T-helper 17 cell (primary cell): ENCODE data around the gene STRN3. TPM values are rescaled to one million over a fixed set of nuclear protein-coding genes. Genes with fewer than 3 reads are reported as not detected.
A peak's percentile ranks its signal among the peaks of the same experiment; 100 is the strongest.
"Not testable (repeated sequence)": the region's sequence is repeated elsewhere in the genome, so short reads cannot be mapped to it uniquely, and the experiment has no call there.

Experiments
- ATAC-seq: fragments of 150-1000 bp; cut with Tn5 transposase; 2 replicates; pipeline ENCODE4 v1.10.0; 2021; ENCODE audit warnings: mild to moderate bottlenecking, moderate library complexity
- DNase-seq, 3 donors: peaks; one replicate each; pipeline versions ENCODE4 v3.0.0 to v3.0.0-alpha.2; 2020 to 2021
- H3K9me3 ChIP-seq: one replicate; pipeline ENCODE4 v1.7.0; 2013; ENCODE audit warnings: low read length, mild to moderate bottlenecking; ENCODE audit not compliant: control insufficient read depth, poor library complexity, severe bottlenecking
- H3K27ac Mint-ChIP-seq: one replicate; pipeline ENCODE4 v1.8.0; 2022; ENCODE audit warnings: mild to moderate bottlenecking, moderate library complexity, mixed read lengths
- H3K27me3 Mint-ChIP-seq: one replicate; pipeline ENCODE4 v1.8.0; 2022; ENCODE audit warnings: mixed read lengths
- H3K36me3 Mint-ChIP-seq: one replicate; pipeline ENCODE4 v1.8.0; 2022; ENCODE audit warnings: low read depth, mixed read lengths
- H3K4me1 Mint-ChIP-seq: one replicate; pipeline ENCODE4 v1.8.0; 2022; ENCODE audit warnings: mild to moderate bottlenecking, mixed read lengths
- H3K4me3 Mint-ChIP-seq: one replicate; pipeline ENCODE4 v1.8.0; 2022; ENCODE audit warnings: mild to moderate bottlenecking, moderate library complexity, mixed read lengths
- total RNA-seq, 4 donors: library from RNA in 2 of 4; stranded (reverse) in 2 of 4; gene quantifications; one replicate each; pipeline ENCODE4 v1.2.3 and lab custom pipeline; 2022 to 2026

The STRN3 gene, protein sequence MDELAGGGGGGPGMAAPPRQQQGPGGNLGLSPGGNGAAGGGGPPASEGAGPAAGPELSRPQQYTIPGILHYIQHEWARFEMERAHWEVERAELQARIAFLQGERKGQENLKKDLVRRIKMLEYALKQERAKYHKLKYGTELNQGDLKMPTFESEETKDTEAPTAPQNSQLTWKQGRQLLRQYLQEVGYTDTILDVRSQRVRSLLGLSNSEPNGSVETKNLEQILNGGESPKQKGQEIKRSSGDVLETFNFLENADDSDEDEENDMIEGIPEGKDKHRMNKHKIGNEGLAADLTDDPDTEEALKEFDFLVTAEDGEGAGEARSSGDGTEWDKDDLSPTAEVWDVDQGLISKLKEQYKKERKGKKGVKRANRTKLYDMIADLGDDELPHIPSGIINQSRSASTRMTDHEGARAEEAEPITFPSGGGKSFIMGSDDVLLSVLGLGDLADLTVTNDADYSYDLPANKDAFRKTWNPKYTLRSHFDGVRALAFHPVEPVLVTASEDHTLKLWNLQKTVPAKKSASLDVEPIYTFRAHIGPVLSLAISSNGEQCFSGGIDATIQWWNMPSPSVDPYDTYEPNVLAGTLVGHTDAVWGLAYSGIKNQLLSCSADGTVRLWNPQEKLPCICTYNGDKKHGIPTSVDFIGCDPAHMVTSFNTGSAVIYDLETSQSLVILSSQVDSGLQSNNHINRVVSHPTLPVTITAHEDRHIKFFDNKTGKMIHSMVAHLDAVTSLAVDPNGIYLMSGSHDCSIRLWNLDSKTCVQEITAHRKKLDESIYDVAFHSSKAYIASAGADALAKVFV
- total RNA-seq = 10 to 100 TPM; 23.1 to 25.1 TPM
- total RNA-seq (lab: John Stamatoyannopoulos, UW) = 44.8 to 76.9 reads per million in 2 donors

DNA sequence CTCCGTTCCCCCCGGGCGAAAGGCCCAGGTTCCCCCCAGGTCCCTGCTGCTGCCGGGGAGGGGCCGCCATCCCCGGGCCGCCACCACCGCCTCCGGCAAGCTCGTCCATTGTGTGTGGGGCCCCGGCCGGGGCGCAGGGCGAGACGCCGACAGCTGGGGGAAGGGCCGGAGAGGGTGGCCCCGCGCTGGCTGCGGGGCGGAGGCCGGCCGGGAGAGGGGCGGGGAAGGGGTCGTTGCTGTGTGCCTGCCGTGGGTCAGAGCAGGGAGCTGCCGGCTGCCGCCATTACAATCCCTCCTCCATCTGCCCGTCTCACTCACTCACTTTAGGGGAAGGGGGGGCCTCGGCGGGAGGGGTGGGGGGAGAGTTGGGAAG lies at the start of gene STRN3:
STRN3 (minus strand) TSS at position 303 of the 373 bp plus-strand sequence; CDS start at position 109, 194 bp downstream.
- Mint-ChIP-seq H3K4me1 (peaks cover 41% of the 10 kb centered on the region), H3K27ac (peak within 1 kb of the TSS; percentile 98), H3K27me3 (no peaks in the 10 kb centered on the region), H3K36me3 (peaks cover 6% of the 10 kb centered on the region), H3K4me3 (peak within 1 kb of the TSS; percentile 99)
- ATAC-seq = no peak
- no peak for DNase-seq
- H3K9me3 ChIP-seq = no peaks in the 10 kb centered on the region

DNA sequence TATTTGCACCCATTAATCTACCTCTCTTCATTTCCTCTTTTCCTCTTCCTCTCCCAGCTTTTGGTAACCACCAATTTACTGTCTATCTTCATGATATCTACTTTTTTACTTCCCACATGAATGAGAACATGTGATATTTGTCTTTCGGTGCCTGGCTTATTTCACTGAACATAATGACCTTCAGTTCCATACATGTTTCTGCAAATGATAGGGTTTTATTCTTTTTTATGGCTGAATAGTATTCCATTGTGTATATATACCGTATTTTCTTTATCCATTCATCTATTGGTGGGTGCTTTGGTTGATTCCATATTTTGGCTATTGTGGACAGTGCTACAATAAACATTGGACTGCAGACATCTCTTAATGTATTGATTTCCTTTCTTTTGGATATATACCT lies 49.0 kb upstream of the STRN3 start:
- Mint-ChIP-seq H3K4me3 (no peak overlapping the region), H3K27me3 (no peaks in the 10 kb centered on the region), H3K27ac (no peak overlapping the region), H3K4me1 (no peaks in the 10 kb centered on the region), H3K36me3 (peaks cover 2% of the 10 kb centered on the region)
- DNase-seq = no peak
- ATAC-seq = no peak
- H3K9me3 ChIP-seq = no peaks in the 10 kb centered on the region

DNA sequence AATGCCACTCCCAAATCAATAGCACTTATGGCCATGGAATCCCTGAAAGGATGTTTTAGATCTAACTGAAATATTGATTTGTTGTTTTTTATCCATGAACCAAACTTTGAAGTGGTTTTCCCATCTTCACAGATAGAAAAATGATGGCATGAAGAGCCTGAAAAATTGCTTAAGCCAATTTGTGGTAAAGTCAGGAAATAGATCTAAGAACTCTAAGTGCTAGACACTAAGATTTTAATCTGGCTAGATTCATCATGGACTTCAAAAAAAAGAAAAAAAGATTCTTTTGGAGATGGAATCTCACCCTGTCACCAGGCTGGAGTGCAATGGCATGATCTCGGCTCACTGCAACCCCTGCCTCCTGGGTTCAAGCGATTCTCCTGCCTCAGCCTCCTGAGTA lies 45.0 kb upstream of the STRN3 start:
- no peak for DNase-seq
- Mint-ChIP-seq H3K27ac (no peak overlapping the region), H3K4me3 (no peak overlapping the region), H3K27me3 (no peaks in the 10 kb centered on the region), H3K36me3 (peaks cover 2% of the 10 kb centered on the region), H3K4me1 (no peaks in the 10 kb centered on the region)
- no peak for ATAC-seq
- H3K9me3 ChIP-seq = no peaks in the 10 kb centered on the region

DNA sequence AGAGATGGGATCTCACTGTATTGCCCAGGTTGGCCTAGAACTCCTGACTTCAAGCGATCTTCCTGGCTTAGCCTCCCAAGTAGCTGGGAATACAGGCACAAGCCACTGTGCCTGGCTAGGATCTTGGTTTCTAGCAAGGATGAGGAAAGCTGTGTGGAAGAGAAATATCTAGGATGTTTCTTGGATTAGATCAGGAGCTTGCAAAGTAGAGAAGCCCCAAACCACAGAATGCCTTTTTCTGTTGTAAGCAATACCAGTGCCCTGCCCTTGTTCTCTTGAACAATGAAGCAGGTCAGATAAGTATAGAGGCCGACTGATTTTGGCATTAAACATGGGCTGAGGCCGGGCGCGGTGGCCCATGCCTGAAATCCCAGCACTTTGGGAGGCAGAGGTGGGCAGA lies 44.3 kb upstream of the STRN3 start:
- Mint-ChIP-seq H3K36me3 (peaks cover 2% of the 10 kb centered on the region), H3K27me3 (no peaks in the 10 kb centered on the region), H3K27ac (no peak overlapping the region), H3K4me1 (no peaks in the 10 kb centered on the region), H3K4me3 (no peak overlapping the region)
- H3K9me3 ChIP-seq = no peaks in the 10 kb centered on the region
- DNase-seq (no peak), ATAC-seq (no peak)

DNA sequence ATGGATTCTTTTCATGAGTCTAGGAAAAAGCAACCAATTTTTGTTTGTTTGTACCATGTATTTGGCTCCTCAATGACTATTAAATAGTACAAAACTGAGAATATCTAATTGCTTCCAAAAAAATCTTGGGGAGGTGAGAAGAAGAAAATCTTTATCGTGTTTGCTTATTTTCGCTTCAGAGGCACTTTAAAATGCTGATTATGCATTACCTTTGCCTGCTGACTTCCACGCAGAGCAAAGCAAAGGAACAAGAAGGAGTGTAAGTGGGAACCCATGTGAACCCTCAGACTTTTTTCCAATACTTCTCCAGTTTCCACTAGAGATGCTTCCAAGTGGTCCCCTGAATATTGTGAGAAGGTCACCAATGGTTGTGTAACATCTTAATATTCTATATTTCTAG lies 43.2 kb upstream of the STRN3 start:
- DNase-seq (no peak), ATAC-seq (no peak)
- no peaks in the 10 kb centered on the region for H3K9me3 ChIP-seq
- Mint-ChIP-seq H3K27ac (no peak overlapping the region), H3K4me3 (no peak overlapping the region), H3K27me3 (no peaks in the 10 kb centered on the region), H3K36me3 (no peaks in the 10 kb centered on the region), H3K4me1 (no peaks in the 10 kb centered on the region)

DNA sequence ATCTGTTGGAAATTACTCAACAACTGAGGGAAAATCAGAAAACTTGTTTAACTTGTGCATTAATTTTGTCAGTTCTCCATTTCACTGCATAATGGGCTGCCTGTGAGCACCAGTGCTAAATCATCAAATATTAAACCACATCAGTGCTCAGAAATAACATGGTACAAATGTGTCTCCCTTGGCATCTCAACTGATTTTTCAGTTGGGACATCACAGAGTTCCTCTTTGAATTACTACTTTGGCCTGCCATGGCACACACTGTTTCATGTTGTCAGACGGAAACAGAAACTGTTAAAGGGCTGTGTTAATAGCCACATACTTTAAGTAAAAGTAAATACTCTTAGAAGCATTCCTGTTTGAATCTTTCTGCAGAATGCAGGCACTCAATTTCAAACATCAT lies 42.1 kb upstream of the STRN3 start:
- DNase-seq (no peak), ATAC-seq (no peak)
- no peak overlapping the region for H3K27ac Mint-ChIP-seq
- H3K27me3 Mint-ChIP-seq = no peaks in the 10 kb centered on the region
- no peaks in the 10 kb centered on the region for H3K9me3 ChIP-seq
- no peaks in the 10 kb centered on the region for H3K36me3 Mint-ChIP-seq
- H3K4me1 Mint-ChIP-seq = no peaks in the 10 kb centered on the region
- no peak overlapping the region for H3K4me3 Mint-ChIP-seq

DNA sequence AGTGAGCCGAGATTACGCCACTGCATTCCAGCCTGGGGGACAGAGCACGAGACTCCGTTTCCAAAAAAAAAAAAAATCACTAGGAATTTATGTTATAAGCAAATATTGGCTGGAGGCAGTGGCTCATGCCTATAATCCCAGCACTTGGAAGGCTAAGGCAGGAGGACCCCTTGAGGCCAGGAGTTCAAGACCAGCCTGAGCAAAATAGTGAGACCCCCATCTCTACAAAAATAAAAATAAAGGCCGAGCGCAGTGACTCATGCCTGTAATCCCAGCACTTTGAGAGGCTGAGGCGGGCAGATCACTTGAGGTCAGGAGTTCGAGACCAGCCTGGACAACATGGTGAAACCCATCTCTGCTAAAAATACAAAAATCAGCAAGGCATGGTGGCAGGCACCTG lies 36.7 kb upstream of the STRN3 start:
- H3K36me3 Mint-ChIP-seq, H3K4me3 Mint-ChIP-seq, H3K27me3 Mint-ChIP-seq, ATAC-seq, H3K9me3 ChIP-seq, H3K27ac Mint-ChIP-seq, DNase-seq: not testable (repeated sequence)
- peaks cover 11% of the 10 kb centered on the region for H3K4me1 Mint-ChIP-seq

DNA sequence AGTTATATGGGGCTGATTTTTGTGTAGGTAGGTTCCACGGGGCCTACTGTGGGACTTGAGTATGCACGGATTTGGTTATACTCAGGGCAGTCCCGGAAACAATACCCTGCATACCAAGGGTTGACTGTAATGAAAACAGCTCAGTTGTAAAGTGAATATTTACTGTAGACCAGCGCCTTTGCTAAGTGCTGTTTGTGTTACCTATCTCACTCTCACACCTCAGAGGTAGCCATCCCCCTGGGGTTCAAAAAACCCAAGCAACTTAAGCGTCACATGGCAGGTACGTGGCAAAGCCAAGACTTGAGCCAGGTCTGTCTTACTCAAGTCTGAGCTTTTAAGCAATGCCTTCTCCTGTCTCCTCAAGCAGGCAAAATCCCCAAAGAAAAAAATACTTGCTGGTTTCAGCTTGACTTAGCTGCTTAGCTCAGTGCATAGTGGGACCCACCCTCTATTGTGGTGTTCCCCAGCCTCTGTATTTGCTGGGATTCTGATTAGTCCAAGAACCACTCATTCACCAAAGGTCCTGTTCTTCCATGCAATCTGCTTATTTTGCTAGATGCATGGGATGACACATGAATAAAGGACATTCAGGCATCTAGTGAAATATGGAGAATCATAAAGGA lies 34.2 kb upstream of the STRN3 start:
- ATAC-seq (no peak), DNase-seq (no peak)
- Mint-ChIP-seq H3K36me3 (no peaks in the 10 kb centered on the region), H3K27me3 (no peaks in the 10 kb centered on the region), H3K4me3 (no peak overlapping the region), H3K27ac (no peak overlapping the region), H3K4me1 (peaks cover 11% of the 10 kb centered on the region)
- no peaks in the 10 kb centered on the region for H3K9me3 ChIP-seq

DNA sequence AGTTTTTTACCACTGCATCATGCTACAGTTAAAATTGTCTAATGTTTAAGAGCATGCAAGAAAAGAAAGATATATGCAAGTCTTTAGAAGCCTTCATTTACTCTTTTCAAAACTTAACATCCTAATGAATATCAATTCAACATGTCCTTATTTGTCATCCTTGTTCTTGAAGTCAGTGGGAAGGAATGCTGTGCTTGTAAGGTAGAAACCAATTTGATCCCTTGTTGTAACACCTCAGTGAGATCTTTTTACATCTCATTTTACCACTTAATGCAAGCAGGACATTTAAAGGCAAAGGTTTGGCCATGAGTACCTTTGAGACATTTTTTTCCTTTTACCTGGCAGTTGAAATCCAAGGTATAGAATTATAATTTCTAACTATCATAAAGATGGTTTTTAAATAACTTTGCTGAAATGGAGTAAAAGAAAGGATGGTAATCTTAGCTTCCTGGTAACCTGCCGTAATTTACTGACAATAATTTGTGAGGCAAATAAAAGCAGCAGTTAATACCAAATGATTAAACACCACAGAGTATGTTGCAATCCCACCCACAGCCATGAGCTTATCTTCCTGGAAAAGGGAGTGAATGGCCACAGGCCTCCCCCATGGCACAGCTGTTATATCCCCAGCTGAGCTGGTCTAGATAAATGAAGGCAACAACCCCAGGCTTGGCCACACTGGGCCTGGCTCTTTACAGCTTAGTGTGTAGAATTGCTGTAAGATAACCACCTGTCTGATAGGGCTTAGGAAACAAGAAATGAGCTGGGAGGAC lies 33.2 kb upstream of the STRN3 start:
- no peak for ATAC-seq
- no peaks in the 10 kb centered on the region for H3K36me3 Mint-ChIP-seq
- peak overlapping the region; percentile 51 for H3K27ac Mint-ChIP-seq
- no peaks in the 10 kb centered on the region for H3K27me3 Mint-ChIP-seq
- no peak for DNase-seq
- peaks cover 11% of the 10 kb centered on the region for H3K4me1 Mint-ChIP-seq
- H3K4me3 Mint-ChIP-seq = no peak overlapping the region
- no peaks in the 10 kb centered on the region for H3K9me3 ChIP-seq

DNA sequence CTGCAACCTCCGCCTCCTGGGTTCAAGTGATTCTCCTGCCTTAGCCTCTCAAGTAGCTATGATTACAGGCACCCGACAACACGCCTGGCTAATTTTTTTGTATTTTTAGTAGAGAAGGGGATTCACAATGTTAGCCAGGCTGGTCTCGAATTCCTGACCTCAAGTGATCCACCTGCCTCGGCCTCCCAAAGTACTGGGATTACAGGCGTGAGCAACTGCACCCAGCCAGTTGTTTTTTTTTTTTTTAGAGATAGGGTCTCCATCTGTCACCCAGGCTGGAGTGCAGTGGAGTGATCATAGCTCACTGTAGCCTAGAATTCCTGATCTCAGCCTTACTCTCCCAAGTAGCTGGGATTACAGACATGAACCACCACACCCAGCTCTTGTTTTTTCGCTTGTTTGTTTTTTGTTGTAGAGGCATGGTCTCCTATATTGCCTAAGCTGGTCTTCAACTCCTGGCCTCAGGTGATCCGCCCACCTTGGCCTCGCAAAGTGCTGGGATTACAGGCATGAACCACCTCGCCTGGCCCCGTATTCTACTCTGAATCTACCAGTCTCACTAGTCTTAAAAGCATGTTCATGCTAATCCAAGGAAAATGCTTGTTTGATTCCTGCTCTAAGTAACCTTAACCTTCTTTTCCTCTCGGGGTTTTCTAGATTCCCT lies 31.7 kb upstream of the STRN3 start:
- Mint-ChIP-seq H3K27me3 (no peaks in the 10 kb centered on the region), H3K27ac (no peak overlapping the region), H3K36me3 (no peaks in the 10 kb centered on the region)

DNA sequence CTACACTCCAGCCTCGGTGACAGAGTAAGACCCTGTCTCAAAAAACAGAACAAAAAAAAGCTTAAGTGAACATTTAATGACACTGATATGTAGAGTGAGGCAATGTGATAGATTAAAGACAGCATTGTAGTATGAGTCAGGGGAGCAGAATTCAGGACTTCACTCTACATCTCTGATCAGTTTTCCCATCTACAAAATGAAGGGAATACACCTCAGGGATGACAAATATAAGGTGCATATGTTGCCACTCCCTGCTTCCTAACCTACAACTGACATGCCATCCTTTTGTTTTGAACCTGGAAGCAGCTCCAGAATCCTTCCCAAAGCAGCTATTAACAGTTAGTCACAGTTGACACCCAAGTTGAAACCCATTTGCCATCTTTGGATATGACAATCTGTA lies 30.9 kb upstream of the STRN3 start:
- Mint-ChIP-seq H3K27me3 (no peaks in the 10 kb centered on the region), H3K27ac (no peak overlapping the region), H3K36me3 (no peaks in the 10 kb centered on the region), H3K4me1 (peaks cover 13% of the 10 kb centered on the region), H3K4me3 (no peak overlapping the region)
- H3K9me3 ChIP-seq = no peaks in the 10 kb centered on the region
- no peak for ATAC-seq
- no peak for DNase-seq

More for the DNA sequence above, 31.7 kb upstream of the STRN3 start:
- Mint-ChIP-seq H3K4me3 (no peak overlapping the region), H3K4me1 (peaks cover 13% of the 10 kb centered on the region)
- H3K9me3 ChIP-seq = no peaks in the 10 kb centered on the region
- DNase-seq (no peak), ATAC-seq (no peak)

DNA sequence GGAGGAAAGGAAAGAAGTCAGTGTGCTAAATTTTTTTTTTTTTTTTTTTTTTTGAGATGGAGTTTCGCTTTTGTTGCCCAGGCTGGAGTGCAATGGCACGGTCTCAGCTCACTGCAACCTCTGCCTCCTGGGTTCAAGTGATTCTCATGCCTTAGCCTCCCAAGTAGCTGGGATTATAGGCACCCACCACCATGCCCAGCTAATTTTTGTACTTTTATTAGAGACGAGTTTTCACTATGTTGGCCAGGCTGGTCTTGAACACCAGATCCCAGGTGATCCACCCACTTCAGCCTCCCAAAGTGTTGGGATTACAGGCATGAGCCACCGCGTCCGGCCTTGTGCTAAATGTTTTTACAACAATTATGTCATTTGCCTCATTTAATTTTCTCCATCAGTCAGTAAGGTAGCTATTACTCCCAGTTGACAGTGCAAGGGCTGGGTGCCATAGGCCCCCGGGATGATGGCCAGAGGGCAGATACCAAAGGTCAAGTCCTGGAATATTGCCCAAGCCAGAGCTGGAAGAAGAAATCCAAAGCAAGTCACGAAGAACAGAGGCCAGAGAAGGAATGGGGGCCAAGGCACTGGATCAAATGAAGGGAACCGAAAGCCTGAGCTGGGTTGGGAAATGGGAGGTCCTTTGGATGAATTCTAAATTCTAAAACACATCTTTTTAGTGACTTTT lies 26.9 kb upstream of the STRN3 start:
- not testable (repeated sequence) for H3K4me1 Mint-ChIP-seq, DNase-seq, ATAC-seq, H3K36me3 Mint-ChIP-seq, H3K27ac Mint-ChIP-seq, H3K9me3 ChIP-seq, H3K27me3 Mint-ChIP-seq, H3K4me3 Mint-ChIP-seq
